HepG2 (cell line): ENCODE data around the gene MDM4. TPM values are rescaled to one million over a fixed set of nuclear protein-coding genes. Genes with fewer than 3 reads are reported as not detected.

Experiments
- ATF7 ChIP-seq, 2 experiments: fragments of 450-650 bp in 1 of 2; sonication (generic) in 1 of 2; formaldehyde crosslinking in 1 of 2; IDR thresholded peaks; 2 replicates each; pipeline versions ENCODE4 v1.4.0 to v1.6.1; 2016 to 2020; ENCODE audit warnings: antibody characterized with exemption in 1 of 2, mild to moderate bottlenecking in 1 of 2, missing genetic modification reagents in 1 of 2
- CBX1 ChIP-seq: IDR thresholded peaks from one replicate; pipeline ENCODE4 v1.6.1; 2016; ENCODE audit warnings: antibody characterized with exemption, low read depth
- CCAR2 ChIP-seq: fragments of 200-400 bp; formaldehyde crosslinking; optimal IDR thresholded peaks from 2 replicates; pipeline ENCODE3; 2018; ENCODE audit warnings: low read depth, mild to moderate bottlenecking, low read length, moderate library complexity
- HES4 ChIP-seq: sonication (generic); formaldehyde crosslinking; IDR thresholded peaks from 2 replicates; pipeline ENCODE4 v1.9.0; 2021; ENCODE audit warnings: mild to moderate bottlenecking, missing genetic modification reagents, borderline replicate concordance
- KAT2B ChIP-seq: fragments of 150-350 bp; IDR thresholded peaks from 2 replicates; pipeline ENCODE4 v1.6.1; 2014; ENCODE audit warnings: low read depth, low read length, borderline replicate concordance
- MAFK ChIP-seq, 2 experiments: IDR thresholded peaks in 1 of 2; conservative IDR thresholded peaks in 1 of 2; 2 replicates each; pipeline ENCODE4 v1.6.1; 2011; ENCODE audit warnings: improper control_type of control experiment in 2 of 2, low read length in 2 of 2
- NCOA5 ChIP-seq: sonication (generic); formaldehyde crosslinking; IDR thresholded peaks from 2 replicates; pipeline ENCODE4 v1.4.0; 2020; ENCODE audit warnings: missing genetic modification reagents
- PCBP1 ChIP-seq: fragments of 200-400 bp; formaldehyde crosslinking; IDR thresholded peaks from 2 replicates; pipeline ENCODE4 v1.6.1; 2017; ENCODE audit warnings: mild to moderate bottlenecking, low read depth, low read length, borderline replicate concordance
- POLR2AphosphoS2 ChIP-seq: IDR thresholded peaks from 2 replicates; pipeline ENCODE4 v1.6.1; 2011; ENCODE audit warnings: low read depth, low read length, improper control_type of control experiment
- PRMT3 ChIP-seq: sonication (generic); formaldehyde crosslinking; IDR thresholded peaks from 2 replicates; pipeline ENCODE4 v1.8.1; 2022; ENCODE audit warnings: low read depth, mild to moderate bottlenecking, moderate library complexity, missing genetic modification reagents, borderline replicate concordance
- SALL2 ChIP-seq: sonication (generic); formaldehyde crosslinking; IDR thresholded peaks from 2 replicates; pipeline ENCODE4 v1.8.1; 2023; ENCODE audit warnings: mild to moderate bottlenecking, missing genetic modification reagents, inconsistent platforms
- TAF15 ChIP-seq: fragments of 200-400 bp; formaldehyde crosslinking; IDR thresholded peaks from one replicate; pipeline ENCODE4 v1.6.1; 2018; ENCODE audit warnings: mild to moderate bottlenecking, low read depth, low read length; ENCODE audit not compliant: poor library complexity, severe bottlenecking
- TERF1 ChIP-seq: sonication (generic); formaldehyde crosslinking; IDR thresholded peaks from 2 replicates; pipeline ENCODE4 v1.8.0; 2022; ENCODE audit warnings: mild to moderate bottlenecking, missing genetic modification reagents, moderate library complexity
- TFAP4 ChIP-seq: sonication (generic); IDR thresholded peaks from 2 replicates; pipeline ENCODE4 v1.6.1; 2016; ENCODE audit warnings: low read depth, borderline replicate concordance
- TFDP1 ChIP-seq: IDR thresholded peaks from 2 replicates; pipeline ENCODE4 v1.6.1; 2016; ENCODE audit warnings: missing compliant biosample characterization, missing genetic modification reagents, borderline replicate concordance
- ZBTB1 ChIP-seq: sonication (generic); formaldehyde crosslinking; IDR thresholded peaks from 2 replicates; pipeline ENCODE4 v1.4.0; 2020; ENCODE audit warnings: missing genetic modification reagents, borderline replicate concordance
- ZMAT3 ChIP-seq: sonication (generic); formaldehyde crosslinking; conservative IDR thresholded peaks from 2 replicates; pipeline ENCODE4 v1.7.0; 2021; ENCODE audit warnings: missing genetic modification reagents
- ZNF33A ChIP-seq: sonication (generic); formaldehyde crosslinking; IDR thresholded peaks from 2 replicates; pipeline ENCODE4 v1.5.1; 2020; ENCODE audit warnings: missing genetic modification reagents, mild to moderate bottlenecking, moderate library complexity, borderline replicate concordance
- ZNF414 ChIP-seq: sonication (generic); formaldehyde crosslinking; IDR thresholded peaks from 2 replicates; pipeline ENCODE4 v1.5.0; 2020; ENCODE audit warnings: missing genetic modification reagents
- ZNF543 ChIP-seq: sonication (generic); formaldehyde crosslinking; IDR thresholded peaks from 2 replicates; pipeline ENCODE4 v1.4.0; 2020; ENCODE audit warnings: mild to moderate bottlenecking, missing genetic modification reagents
- ZNF549 ChIP-seq: sonication (generic); formaldehyde crosslinking; IDR thresholded peaks from 2 replicates; pipeline ENCODE4 v1.5.0; 2020; ENCODE audit warnings: missing genetic modification reagents
- ZSCAN30 ChIP-seq: sonication (generic); formaldehyde crosslinking; IDR thresholded peaks from 2 replicates; pipeline ENCODE4 v1.5.0; 2020; ENCODE audit warnings: mild to moderate bottlenecking, missing genetic modification reagents
- polyA plus RNA-seq, 8 experiments: library from polyadenylated mRNA; depleted of rRNA in 3 of 8; stranded (reverse) in 7 of 8; unstranded in 1 of 8; fragments of >200 nt; fragmentation: Illumina TruSeq in 4 of 8; extraction: Trizol in 4 of 8; gene quantifications; 2 replicates each; pipeline versions ENCODE4 v1.2.1 to v1.2.3, GENCODE V29; 2011 to 2016; ENCODE audit warnings: low read depth in 4 of 8, missing spikeins in 1 of 8, mixed read lengths in 1 of 8; ENCODE audit not compliant: insufficient read depth in 1 of 8
- total RNA-seq, 5 experiments: library from RNA; depleted of rRNA; stranded (reverse); fragments of >200 nt; fragmentation: Illumina TruSeq; extraction: Trizol; gene quantifications; 2 replicates each; pipeline ENCODE4 v1.2.3, GENCODE V29; 2016; ENCODE audit warnings: low read depth in 1 of 5

The MDM4 gene
- total and polyA plus RNA-seq, 2 of the 13 experiments (the other 11 are each of a cell fraction or from before 2014, with no cell fraction given) = 14.9 to 19.0 TPM

- TF ChIP-seq TFAP4 (peak; percentile 24; the same call in 1 of the 2 replicates), TERF1 (no peak), SALL2 (CRISPR knock-in tag) (peak; percentile 87), CBX1 (peak; percentile 82), PRMT3 (CRISPR knock-in tag) (0 out of 2 replicates have a peak, but pooled peaks have one; percentile 49), MAFK (conservative IDR thresholded peaks at IDR 0.05 in 1 of 2, IDR thresholded peaks at IDR 0.05 in 1 of 2; ENCODE audit: low read length in 2 of 2) (no peak), ATF7 (IDR thresholded peaks at IDR 0.05) (no peak), ATF7 (CRISPR knock-in tag; IDR thresholded peaks at IDR 0.05) (peak; percentile 83; the same call in 1 of the 2 replicates), TFDP1 (CRISPR knock-in tag) (peak; percentile 75; the same call in 1 of the 2 replicates), ZNF543 (CRISPR knock-in tag) (peak; percentile 86), PCBP1 (0 out of 2 replicates have a peak, but pooled peaks have one; percentile 64), ZMAT3 (peak; percentile 60), HES4 (CRISPR knock-in tag) (peak; percentile 18; the same call in 1 of the 2 replicates), ZNF549 (CRISPR knock-in tag) (no peak), NCOA5 (no peak), CCAR2 (no peak), KAT2B (no peak), TAF15 (peak; percentile 84), POLR2AphosphoS2 (no peak), ZNF414 (CRISPR knock-in tag) (0 out of 2 replicates have a peak, but pooled peaks have one; percentile 43), ZBTB1 (CRISPR knock-in tag) (no peak), ZSCAN30 (CRISPR knock-in tag) (no peak; the same call in none of the 2 replicates), ZNF33A (CRISPR knock-in tag) (no peak)
These were observed at the start of gene MDM4 (continued) for GRCh38 chr1:204516180-204516879.
